GM12865 (cell line): ENCODE measurements around the gene ESYT3.

Source experiments
- DNase-seq: peaks from one replicate; pipeline ENCODE4 v3.0.0; 2010; ENCODE audit warnings: low read depth
- H3K4me3 ChIP-seq: 2 replicates; pipeline ENCODE4 v1.5.1; 2011; ENCODE audit warnings: mild to moderate bottlenecking, low read depth, low read length, control low read depth
- CTCF ChIP-seq: IDR thresholded peaks from 2 replicates; pipeline ENCODE4 v1.5.1; 2011; ENCODE audit warnings: low read length, control low read depth, low read depth, inconsistent platforms; ENCODE audit not compliant: insufficient read depth; ENCODE audit errors: missing control alignments

Gene ESYT3

GRCh38 chr3:138442433-138442832, 8.0 kb downstream of the ESYT3 start:
- no peak for TF ChIP-seq CTCF
- no peak overlapping the region for H3K4me3 ChIP-seq
- DNase-seq: no peak

- H3K4me3 ChIP-seq: no peak overlapping the region
- TF ChIP-seq CTCF: no peak
- no peak for DNase-seq
Observed at GRCh38 chr3:138443091-138443490, 8.7 kb downstream of the ESYT3 start.

- DNase-seq: no peak
- TF ChIP-seq CTCF: no peak
- H3K4me3 ChIP-seq: no peak overlapping the region
Observed at GRCh38 chr3:138443521-138444503, 9.4 kb downstream of the ESYT3 start.

GRCh38 chr3:138445236-138445635, 10.8 kb downstream of the ESYT3 start:
- DNase-seq: no peak
- no peak overlapping the region for H3K4me3 ChIP-seq
- TF ChIP-seq CTCF: no peak

GRCh38 chr3:138445654-138446053, 11.2 kb downstream of the ESYT3 start:
- no peak overlapping the region for H3K4me3 ChIP-seq
- DNase-seq: no peak
- TF ChIP-seq CTCF: no peak

GRCh38 chr3:138448631-138449030, 14.2 kb downstream of the ESYT3 start:
- no peak for DNase-seq
- no peak overlapping the region for H3K4me3 ChIP-seq
- no peak for TF ChIP-seq CTCF

- no peak overlapping the region for H3K4me3 ChIP-seq
- no peak for DNase-seq
- TF ChIP-seq CTCF: no peak
Observed at GRCh38 chr3:138449490-138449889, 15.1 kb downstream of the ESYT3 start.
